HG03103 (cell line): ENCODE results near the gene NDRG4.

ENCODE experiments used
- ATAC-seq: cut with Tn5 transposase; IDR thresholded peaks from one replicate; pipeline ENCODE4 v1.9.1; 2021; ENCODE audit warnings: low read depth; ENCODE audit not compliant: unreplicated experiment

The NDRG4 gene, protein sequence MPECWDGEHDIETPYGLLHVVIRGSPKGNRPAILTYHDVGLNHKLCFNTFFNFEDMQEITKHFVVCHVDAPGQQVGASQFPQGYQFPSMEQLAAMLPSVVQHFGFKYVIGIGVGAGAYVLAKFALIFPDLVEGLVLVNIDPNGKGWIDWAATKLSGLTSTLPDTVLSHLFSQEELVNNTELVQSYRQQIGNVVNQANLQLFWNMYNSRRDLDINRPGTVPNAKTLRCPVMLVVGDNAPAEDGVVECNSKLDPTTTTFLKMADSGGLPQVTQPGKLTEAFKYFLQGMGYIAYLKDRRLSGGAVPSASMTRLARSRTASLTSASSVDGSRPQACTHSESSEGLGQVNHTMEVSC

DNA sequence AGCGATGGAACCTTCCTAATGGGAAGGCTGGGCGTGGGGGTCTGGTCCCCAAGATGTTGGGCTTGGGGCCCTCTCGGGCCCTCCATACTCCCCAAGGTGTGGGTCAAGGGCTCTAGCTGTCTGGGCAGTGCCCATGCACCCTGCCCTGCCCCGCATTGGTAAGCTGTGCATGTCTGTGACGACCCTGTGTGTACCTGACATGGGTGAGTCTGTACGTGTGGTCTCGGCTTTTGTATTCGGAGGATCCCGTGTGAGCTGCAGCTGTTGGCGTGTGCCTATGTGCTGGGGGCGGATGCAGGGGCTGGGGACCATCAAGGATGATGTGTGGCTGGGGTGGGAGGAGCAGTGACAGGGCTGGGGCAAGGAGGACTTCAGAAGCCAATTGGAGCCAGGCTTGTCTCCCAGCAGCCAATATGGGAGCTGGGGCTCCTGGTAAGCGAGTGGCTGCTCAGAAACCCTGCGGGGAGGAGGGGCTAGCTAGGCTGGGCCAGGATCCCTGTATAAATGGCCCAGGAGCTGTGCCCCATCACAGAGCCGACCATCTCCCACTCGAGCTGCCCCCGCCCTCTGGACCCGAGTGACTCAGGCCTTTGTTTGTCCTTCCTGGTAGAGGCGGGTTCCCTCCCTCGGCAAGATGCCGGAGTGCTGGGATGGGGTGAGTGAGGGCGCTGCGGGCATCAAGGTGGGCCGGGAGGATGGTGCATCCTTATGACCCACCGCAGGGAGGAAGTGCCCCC lies at the start of gene NDRG4:
NDRG4 (plus strand) TSS at position 529 of the 737 bp plus-strand sequence; CDS start at position 635, 106 bp downstream.
- no peak for ATAC-seq

DNA sequence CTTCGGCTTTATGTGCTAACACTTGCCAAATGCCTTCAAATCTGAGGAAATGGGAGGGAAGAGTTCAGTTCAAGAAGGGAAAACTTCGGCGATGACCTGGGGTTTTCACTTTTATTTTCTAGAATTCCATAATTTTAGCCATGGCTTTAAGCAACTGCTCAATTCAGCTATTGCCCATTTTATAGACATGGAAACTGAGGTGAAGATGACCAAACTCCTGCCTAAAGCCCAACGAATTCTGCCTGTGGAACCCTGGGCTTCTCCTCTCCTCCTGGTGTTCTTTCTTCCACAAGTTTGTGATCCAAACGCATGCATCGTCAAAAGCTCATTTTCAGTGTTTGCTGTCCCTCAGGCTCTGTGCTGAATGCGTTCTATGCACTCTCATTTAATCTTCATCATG lies 49.4 kb upstream of the NDRG4 start:
- ATAC-seq = no peak

- ATAC-seq = no peak
Observed at GRCh38 chr16:58451265-58451689, 48.7 kb upstream of the NDRG4 start.

DNA sequence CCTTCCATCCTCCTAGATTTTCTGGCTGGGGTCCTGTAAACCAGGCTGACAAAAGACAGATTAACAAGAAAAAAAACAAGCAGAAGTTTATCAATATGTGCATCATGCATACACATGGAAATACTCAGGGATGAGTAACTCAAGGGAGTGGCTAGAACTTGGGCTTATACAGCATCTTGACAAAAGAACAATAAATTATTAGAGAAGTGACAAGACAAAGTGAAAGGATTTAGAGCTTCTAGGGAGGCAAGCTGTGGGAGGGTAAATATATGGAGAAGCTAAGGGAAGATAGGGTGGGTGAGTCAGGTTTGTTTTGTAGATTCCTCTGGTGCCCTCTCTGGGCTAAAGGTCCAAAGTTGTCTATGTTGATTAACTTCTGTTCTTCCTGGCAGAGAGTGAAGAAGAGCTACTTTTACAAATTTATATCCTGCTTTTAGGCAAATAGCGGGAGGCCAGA lies 48.0 kb upstream of the NDRG4 start:
- ATAC-seq = no peak

DNA sequence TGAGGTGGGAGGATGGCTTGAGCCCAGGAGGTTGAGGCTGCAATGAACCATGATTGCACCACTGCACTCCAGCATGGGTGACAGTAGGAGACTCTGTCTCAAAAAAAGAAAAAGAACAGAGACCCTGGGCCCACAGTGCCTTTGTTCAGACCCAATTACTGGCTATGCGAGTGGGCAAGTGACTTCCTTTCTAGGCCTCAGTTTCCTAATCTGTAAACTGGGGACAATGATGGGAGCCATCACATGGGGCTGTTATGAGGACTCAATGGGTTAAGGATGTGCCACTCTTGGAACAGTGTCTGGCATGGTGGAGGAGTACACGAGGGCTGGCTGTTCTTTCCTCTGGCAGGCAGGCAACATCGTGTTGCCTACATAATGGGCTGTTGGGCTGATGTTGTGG lies 47.3 kb upstream of the NDRG4 start:
- no peak for ATAC-seq

GRCh38 chr16:58454178-58454577 lies 45.8 kb upstream of the NDRG4 start:
- no peak for ATAC-seq

GRCh38 chr16:58454856-58455255 lies 45.1 kb upstream of the NDRG4 start:
- no peak for ATAC-seq

DNA sequence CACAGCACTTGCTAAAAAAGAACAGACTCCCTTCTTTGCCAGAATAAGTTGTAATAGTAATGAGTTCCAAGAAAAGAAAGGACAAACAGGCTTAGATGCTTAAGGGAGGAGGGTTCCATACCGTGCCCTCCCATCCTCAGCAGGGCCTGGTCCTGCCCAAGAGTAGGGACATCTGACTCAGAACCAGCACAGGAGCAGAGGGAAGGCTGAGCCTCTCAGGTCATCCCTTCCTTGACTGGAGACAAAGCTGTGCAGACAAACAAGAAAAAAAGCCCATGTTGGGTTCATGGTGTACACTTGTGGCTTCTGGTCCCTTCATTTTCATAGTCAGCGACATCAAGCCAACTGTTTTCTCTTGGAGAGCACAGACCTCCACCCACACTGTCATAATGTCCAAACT lies 44.2 kb upstream of the NDRG4 start:
- ATAC-seq = no peak

- ATAC-seq = no peak
Observed at GRCh38 chr16:58456193-58456592, 43.8 kb upstream of the NDRG4 start.

DNA sequence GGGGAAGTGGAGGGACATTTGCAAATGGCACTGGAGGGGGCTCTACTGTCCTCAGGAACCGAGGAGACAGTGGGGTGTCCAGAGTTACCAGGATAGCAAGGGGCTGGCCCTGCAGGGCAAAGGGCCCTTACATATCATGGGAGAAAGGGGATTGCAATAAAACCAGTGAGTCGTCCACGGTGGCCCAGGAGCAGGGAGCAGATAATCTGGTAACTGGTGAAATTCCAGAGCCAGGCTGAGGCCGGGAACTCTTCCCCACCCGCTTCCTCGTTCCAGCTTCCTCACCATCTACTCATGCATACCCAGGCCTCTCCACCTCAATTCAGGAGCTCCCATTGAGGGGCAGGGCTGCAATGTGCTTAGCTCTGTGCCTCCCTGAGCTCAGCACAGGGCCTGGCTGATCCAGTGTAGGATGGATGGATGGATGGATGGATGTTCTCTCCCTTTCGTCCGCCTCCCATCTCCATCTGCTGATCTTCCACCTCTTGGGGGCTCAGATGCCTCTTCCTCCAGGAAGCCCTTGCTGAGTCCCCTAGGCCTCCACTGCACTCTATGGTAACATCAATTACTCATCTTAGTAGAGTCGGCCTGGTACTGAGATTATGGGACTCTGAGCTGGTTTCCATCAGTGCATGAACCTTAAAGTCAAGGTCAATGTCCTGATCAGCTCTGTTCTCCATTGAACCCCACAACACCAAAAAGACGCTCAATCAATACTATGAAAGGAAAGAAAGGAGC lies 41.2 kb upstream of the NDRG4 start:
- ATAC-seq = no peak

DNA sequence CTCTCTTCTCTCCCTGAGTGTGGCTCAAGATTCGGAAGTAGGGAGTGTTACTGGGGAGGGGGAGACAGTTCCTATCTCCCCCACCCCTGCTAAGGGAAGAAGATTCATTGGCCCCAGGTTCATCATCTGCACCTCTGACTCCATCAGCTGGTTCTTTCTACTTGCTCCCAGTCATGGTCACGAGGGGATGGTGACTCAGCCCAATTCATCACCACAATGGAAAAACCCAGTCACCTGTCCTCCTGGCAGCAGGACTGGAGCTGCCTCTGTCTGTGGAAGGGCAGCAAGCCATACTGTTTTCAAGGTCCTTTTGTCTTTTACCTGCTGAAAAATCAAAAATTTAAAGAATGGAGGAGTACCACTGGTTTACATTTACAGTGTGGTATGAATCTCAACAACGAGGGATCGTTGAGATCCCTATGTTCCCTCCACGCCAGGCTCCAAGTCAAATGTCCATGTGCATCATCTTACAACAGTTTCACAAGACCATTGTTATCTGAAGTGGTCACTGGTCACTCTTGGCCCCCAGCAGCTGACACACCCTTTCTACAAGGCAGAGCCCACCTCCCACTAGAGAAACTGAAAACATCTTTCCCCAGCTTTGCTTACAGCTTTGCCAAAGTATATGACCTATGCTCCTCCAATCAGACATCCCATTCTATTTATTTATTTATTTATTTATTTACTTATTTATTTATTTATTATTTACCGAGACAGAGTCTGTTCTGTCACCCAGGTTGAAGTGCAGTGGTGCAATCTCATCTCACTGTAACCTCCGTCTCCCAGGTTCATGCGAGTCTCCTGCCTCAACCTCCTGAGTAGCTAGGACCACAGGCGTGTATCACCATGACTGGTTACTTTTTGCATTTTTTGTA lies 40.4 kb upstream of the NDRG4 start:
- no peak for ATAC-seq

GRCh38 chr16:58460219-58460610 lies 39.7 kb upstream of the NDRG4 start:
- no peak for ATAC-seq

DNA sequence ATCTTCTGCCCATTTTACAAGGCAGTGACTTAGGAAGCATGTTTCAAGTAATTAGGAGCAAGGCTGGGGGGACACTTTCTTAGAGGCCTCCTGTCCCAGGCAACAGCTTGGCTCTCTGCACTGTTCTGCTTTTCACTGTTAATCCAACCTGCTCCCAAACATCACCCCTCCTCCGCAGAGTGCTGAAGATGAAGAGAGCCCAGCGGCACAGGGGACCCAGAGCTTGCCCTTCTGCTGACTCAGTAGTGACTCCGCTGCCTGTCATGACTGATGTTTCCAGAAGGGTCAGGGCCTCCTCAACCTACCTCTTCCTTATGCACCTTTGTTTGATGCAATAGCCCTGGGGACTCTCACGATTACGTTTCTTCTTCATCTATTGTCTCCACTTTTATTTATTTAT lies 38.9 kb upstream of the NDRG4 start:
- no peak for ATAC-seq

DNA sequence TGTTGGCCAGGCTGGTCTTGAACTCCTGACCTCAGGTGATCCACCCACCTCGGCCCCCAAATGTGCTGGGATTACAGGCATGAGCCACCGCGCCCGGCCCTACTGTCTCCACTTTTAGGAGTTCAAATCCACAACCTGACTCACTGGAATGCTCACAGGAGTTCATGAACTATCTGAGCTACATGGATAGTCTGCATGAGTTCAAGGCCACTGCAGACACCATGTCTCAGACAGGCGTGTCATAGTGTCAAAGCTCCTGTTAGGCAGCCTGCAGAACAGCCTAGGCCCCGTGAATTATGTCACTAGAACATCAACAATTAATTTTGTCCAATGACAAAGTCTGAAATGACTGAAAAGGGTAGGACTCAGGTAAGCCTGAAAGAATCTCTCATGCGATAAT lies 38.3 kb upstream of the NDRG4 start:
- ATAC-seq = no peak

GRCh38 chr16:58462089-58462488 lies 37.9 kb upstream of the NDRG4 start:
- ATAC-seq = no peak

DNA sequence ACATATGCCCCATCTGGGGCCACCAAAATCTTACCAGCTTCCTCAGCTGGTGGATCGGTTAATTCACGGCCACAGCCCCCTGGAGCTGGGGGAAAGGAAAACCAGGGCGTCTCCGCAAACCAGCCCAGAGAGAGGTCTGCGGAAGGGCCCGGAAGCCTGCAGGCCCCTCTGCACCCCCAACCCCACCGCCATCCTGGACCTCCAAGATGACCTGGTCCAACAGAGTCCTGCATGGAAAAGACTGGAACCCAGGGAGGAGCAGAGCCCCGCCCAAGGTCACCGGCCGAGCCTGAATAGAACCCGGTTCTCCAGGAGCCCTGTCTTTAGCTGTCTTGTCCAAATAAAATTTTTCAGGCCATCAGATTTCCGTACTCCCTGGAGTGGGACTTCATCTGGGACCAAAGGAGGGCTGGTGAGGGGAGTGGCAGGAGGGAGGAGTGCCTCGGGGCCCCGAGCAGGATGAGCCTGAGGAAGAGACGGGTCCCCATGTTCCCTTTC lies 37.4 kb upstream of the NDRG4 start:
- no peak for ATAC-seq

GRCh38 chr16:58462997-58463941 lies 36.7 kb upstream of the NDRG4 start:
- ATAC-seq = no peak

DNA sequence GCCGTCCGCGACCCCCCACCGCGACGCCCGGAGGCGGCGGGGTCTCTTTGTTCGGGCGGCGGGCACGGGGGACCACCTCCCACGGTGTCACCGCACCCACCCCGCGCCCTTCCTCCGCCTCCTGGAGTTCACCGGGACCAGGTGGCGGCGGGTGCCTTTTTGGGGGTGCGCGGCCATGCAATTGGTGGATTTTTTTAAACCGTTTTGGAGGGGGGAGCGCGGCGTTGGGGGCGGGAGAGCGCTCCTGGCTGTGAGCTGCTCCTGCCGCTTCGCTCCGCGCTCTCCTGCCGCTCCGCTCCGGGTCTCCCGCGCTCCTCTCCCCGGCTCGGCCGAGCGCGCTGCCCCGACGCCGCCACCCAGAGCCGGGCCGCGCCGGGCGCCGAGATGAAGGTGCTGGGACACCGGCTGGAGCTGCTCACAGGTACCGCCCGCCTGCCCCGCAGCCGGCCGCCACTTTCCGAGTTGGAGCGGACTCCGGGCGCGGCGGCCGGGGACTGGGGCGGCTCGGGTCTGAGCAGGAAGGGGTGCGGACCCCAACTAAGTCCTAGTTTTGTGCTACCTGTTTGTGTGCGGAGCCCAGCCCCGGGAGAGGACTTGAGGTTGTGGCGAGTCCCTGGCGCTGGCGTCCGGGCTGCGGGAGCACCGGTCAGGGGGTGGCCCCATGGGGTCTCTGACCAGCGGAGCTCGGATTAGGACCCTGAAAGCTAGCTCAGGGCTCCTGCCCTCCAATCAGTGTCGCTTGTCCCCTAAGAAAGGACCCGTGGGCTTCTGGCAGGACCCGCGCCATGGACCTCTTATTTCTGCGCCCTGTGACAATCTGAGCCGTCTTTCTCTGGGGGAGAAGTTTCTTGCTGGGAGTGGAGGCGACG lies 35.7 kb upstream of the NDRG4 start:
- no peak for ATAC-seq
